ENCODE measurements around the gene DACT1. TPM values are rescaled to one million over a fixed set of nuclear protein-coding genes. Genes with fewer than 3 reads are reported as not detected.
"Not testable (repeated sequence)": the region's sequence is repeated elsewhere in the genome, so short reads cannot be mapped to it uniquely, and the experiment has no call there.

The DACT1 gene
- total and polyA plus RNA-seq, 10 of the 15 experiments (the other 5 are each of a cell fraction or from before 2014, with no cell fraction given), result 0.13 to 2.9 (median 0.91) TPM

DNA sequence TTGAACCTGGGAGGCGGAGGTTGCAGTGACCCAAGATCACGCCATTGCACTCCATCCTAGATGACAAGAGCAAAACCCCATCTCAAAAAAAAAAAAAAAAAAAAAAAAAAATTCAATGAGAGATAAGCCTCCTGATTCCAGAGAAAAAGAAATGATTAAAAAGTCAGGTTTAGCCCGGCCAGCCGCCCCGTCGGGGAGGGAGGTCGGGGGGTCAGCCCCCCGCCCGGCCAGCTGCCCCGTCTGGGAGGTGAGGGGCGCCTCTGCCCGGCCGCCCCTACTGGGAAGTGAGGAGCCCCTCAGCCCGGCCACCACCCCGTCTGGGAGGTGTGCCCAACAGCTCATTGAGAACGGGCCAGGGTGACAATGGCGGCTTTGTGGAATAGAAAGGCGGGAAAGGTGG is 49.4 kb upstream of the DACT1 start:
- H3K79me2 ChIP-seq (ENCODE audit: control insufficient read depth, insufficient read depth, low read length); H3K9ac ChIP-seq (ENCODE audit: control insufficient read depth, insufficient read depth, low read length); H3K4me3 ChIP-seq; H2AFZ ChIP-seq (ENCODE audit: control insufficient read depth, low read depth, low read length); SMC1A ChIA-PET (ENCODE audit: uncharacterized antibody, unreplicated experiment); in situ Hi-C loops (cut with MboI); H3K36me3 ChIP-seq (ENCODE audit: control insufficient read depth in 2 of 2, insufficient read depth in 2 of 2, low read length in 1 of 2); H3K9me3 ChIP-seq (replicated peaks; ENCODE audit: control insufficient read depth, insufficient read depth, low read length); CTCF ChIA-PET; DNase-seq (ENCODE audit: low read depth, low spot score); intact Hi-C loops (cut with micrococcal nuclease; ENCODE audit: unreplicated experiment); H3K4me2 ChIP-seq (ENCODE audit: control insufficient read depth, insufficient read depth); RAD21 ChIA-PET (ENCODE audit: unreplicated experiment); ATAC-seq; H3K4me1 ChIP-seq (ENCODE audit: control insufficient read depth, insufficient read depth, low read length); H4K20me1 ChIP-seq (ENCODE audit: control insufficient read depth, insufficient read depth); POLR2A ChIA-PET; BruUV-seq (replicated peaks); H3K27me3 ChIP-seq (replicated peaks in 1 of 2; ENCODE audit: control insufficient read depth in 2 of 2, insufficient read depth in 2 of 2, low read length in 1 of 2); H3K27ac ChIP-seq (ENCODE audit: control insufficient read depth, insufficient read depth); FAIRE-seq: not testable (repeated sequence)
- 43% methylated on average over 7 of the region's 18 CpGs for WGBS (ENCODE audit: insufficient coverage, insufficient replicate concordance, low lambda C conversion rate, missing lambda C conversion rate)

DNA sequence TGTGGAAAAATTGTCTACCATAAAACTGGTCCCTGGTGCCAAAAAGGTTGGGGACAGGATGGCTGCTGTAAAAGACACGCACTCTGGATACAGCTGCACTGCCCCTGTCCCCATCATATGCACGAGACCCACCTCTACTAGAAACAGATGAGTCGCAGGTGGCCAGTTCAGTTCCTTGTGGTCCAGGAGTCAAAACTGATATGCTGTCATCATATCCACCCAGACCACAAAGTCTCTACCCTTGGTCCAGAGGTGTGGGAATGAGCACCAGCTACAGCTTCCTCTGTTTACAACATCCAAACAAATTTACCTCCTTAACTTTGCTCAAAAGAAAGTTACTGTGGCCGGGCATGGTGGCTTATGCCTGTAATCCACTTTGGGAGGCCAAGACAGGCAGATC is 43.8 kb upstream of the DACT1 start:
- ChIA-PET SMC1A (ENCODE audit: uncharacterized antibody, unreplicated experiment) (no interaction called here), CTCF (no interaction called here), POLR2A (no interaction called here), RAD21 (ENCODE audit: unreplicated experiment) (no interaction called here)
- Histone ChIP-seq H3K4me2 (ENCODE audit: control insufficient read depth, insufficient read depth) (no peak overlapping the region), H4K20me1 (ENCODE audit: control insufficient read depth, insufficient read depth) (no peaks in the 10 kb centered on the region), H3K27me3 (replicated peaks in 1 of 2; ENCODE audit: control insufficient read depth in 2 of 2, insufficient read depth in 2 of 2, low read length in 1 of 2) (no peaks in the 10 kb centered on the region), H3K79me2 (ENCODE audit: control insufficient read depth, insufficient read depth, low read length) (no peaks in the 10 kb centered on the region), H3K4me3 (no peak overlapping the region), H3K9me3 (replicated peaks; ENCODE audit: control insufficient read depth, insufficient read depth, low read length) (no peaks in the 10 kb centered on the region), H2AFZ (ENCODE audit: control insufficient read depth, low read depth, low read length) (no peak overlapping the region), H3K4me1 (ENCODE audit: control insufficient read depth, insufficient read depth, low read length) (no peaks in the 10 kb centered on the region), H3K9ac (ENCODE audit: control insufficient read depth, insufficient read depth, low read length) (no peak overlapping the region), H3K36me3 (ENCODE audit: control insufficient read depth in 2 of 2, insufficient read depth in 2 of 2, low read length in 1 of 2) (no peaks in the 10 kb centered on the region), H3K27ac (ENCODE audit: control insufficient read depth, insufficient read depth) (no peak overlapping the region)
- DNase-seq (ENCODE audit: low read depth, low spot score), result no peak
- intact Hi-C loops (cut with micrococcal nuclease; ENCODE audit: unreplicated experiment), result no loop called here
- no TSS peak for BruUV-seq (replicated peaks)
- 24% methylated on average over 4 of the region's 4 CpGs for WGBS (ENCODE audit: insufficient coverage, insufficient replicate concordance, low lambda C conversion rate, missing lambda C conversion rate)
- in situ Hi-C loops (cut with MboI), result no loop called here
- no peak for ATAC-seq
- FAIRE-seq, result no peak
- TF ChIP-seq NFYB (IDR thresholded peaks at IDR 0.05; ENCODE audit: insufficient read depth, low read depth, low read length) (no peak), USF1 (IDR thresholded peaks at IDR 0.05; ENCODE audit: borderline replicate concordance, extremely low read length, insufficient read depth, low read depth, low read length) (no peak), RAD21 (IDR thresholded peaks at IDR 0.05; ENCODE audit: insufficient read depth, low read depth, low read length) (no peak), MTA2 (IDR thresholded peaks at IDR 0.05; ENCODE audit: low read depth) (no peak), GABPA (IDR thresholded peaks at IDR 0.05; ENCODE audit: low read depth) (no peak)
- TF ChIP-seq, protein P1, sequence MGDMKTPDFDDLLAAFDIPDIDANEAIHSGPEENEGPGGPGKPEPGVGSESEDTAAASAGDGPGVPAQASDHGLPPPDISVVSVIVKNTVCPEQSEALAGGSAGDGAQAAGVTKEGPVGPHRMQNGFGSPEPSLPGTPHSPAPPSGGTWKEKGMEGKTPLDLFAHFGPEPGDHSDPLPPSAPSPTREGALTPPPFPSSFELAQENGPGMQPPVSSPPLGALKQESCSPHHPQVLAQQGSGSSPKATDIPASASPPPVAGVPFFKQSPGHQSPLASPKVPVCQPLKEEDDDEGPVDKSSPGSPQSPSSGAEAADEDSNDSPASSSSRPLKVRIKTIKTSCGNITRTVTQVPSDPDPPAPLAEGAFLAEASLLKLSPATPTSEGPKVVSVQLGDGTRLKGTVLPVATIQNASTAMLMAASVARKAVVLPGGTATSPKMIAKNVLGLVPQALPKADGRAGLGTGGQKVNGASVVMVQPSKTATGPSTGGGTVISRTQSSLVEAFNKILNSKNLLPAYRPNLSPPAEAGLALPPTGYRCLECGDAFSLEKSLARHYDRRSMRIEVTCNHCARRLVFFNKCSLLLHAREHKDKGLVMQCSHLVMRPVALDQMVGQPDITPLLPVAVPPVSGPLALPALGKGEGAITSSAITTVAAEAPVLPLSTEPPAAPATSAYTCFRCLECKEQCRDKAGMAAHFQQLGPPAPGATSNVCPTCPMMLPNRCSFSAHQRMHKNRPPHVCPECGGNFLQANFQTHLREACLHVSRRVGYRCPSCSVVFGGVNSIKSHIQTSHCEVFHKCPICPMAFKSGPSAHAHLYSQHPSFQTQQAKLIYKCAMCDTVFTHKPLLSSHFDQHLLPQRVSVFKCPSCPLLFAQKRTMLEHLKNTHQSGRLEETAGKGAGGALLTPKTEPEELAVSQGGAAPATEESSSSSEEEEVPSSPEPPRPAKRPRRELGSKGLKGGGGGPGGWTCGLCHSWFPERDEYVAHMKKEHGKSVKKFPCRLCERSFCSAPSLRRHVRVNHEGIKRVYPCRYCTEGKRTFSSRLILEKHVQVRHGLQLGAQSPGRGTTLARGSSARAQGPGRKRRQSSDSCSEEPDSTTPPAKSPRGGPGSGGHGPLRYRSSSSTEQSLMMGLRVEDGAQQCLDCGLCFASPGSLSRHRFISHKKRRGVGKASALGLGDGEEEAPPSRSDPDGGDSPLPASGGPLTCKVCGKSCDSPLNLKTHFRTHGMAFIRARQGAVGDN (IDR thresholded peaks at IDR 0.05), result no peak
- TF ChIP-seq, protein P2, sequence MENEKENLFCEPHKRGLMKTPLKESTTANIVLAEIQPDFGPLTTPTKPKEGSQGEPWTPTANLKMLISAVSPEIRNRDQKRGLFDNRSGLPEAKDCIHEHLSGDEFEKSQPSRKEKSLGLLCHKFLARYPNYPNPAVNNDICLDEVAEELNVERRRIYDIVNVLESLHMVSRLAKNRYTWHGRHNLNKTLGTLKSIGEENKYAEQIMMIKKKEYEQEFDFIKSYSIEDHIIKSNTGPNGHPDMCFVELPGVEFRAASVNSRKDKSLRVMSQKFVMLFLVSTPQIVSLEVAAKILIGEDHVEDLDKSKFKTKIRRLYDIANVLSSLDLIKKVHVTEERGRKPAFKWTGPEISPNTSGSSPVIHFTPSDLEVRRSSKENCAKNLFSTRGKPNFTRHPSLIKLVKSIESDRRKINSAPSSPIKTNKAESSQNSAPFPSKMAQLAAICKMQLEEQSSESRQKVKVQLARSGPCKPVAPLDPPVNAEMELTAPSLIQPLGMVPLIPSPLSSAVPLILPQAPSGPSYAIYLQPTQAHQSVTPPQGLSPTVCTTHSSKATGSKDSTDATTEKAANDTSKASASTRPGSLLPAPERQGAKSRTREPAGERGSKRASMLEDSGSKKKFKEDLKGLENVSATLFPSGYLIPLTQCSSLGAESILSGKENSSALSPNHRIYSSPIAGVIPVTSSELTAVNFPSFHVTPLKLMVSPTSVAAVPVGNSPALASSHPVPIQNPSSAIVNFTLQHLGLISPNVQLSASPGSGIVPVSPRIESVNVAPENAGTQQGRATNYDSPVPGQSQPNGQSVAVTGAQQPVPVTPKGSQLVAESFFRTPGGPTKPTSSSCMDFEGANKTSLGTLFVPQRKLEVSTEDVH (IDR thresholded peaks at IDR 0.05; ENCODE audit: low read depth, partially characterized antibody), result no peak
- TF ChIP-seq, protein P3, sequence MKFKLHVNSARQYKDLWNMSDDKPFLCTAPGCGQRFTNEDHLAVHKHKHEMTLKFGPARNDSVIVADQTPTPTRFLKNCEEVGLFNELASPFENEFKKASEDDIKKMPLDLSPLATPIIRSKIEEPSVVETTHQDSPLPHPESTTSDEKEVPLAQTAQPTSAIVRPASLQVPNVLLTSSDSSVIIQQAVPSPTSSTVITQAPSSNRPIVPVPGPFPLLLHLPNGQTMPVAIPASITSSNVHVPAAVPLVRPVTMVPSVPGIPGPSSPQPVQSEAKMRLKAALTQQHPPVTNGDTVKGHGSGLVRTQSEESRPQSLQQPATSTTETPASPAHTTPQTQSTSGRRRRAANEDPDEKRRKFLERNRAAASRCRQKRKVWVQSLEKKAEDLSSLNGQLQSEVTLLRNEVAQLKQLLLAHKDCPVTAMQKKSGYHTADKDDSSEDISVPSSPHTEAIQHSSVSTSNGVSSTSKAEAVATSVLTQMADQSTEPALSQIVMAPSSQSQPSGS (IDR thresholded peaks at IDR 0.05; ENCODE audit: low read length), result no peak
